Vagina (tissue), 2 donors: ENCODE measurements around the gene KIF1A.

Experiments used
- POLR2A ChIP-seq, 2 donors: fragments of 450-650 bp; IDR thresholded peaks; one replicate each; pipeline ENCODE4 v1.6.1; 2017; ENCODE audit warnings: antibody characterized with exemption in 2 of 2, mild to moderate bottlenecking in 2 of 2, moderate library complexity in 2 of 2
- POLR2AphosphoS5 ChIP-seq, 2 donors: sonication (generic); formaldehyde crosslinking; IDR thresholded peaks; one replicate each; pipeline ENCODE4 v1.9.0; 2017; ENCODE audit warnings: antibody characterized with exemption in 2 of 2, mild to moderate bottlenecking in 2 of 2, low read depth in 1 of 2; ENCODE audit not compliant: insufficient read depth in 1 of 2
- TF ChIP-seq, protein P1 (sequence below), 3 experiments: fragments of 450-650 bp in 2 of 3; fragments of 200-600 bp in 1 of 3; sonication (generic) in 1 of 3; IDR thresholded peaks; one replicate each; pipeline ENCODE4 v1.5.1; 2017 to 2019; ENCODE audit warnings: antibody characterized with exemption in 3 of 3, mild to moderate bottlenecking in 2 of 3, moderate library complexity in 2 of 3

GRCh38 chr2:240701091-240701735, 118.8 kb downstream of the KIF1A start:
- TF ChIP-seq POLR2AphosphoS5 (IDR thresholded peaks at IDR 0.05; ENCODE audit: insufficient read depth in 1 of 2, low read depth in 1 of 2) (no peak), POLR2A (IDR thresholded peaks at IDR 0.05) (no peak)
- TF ChIP-seq, protein P1, sequence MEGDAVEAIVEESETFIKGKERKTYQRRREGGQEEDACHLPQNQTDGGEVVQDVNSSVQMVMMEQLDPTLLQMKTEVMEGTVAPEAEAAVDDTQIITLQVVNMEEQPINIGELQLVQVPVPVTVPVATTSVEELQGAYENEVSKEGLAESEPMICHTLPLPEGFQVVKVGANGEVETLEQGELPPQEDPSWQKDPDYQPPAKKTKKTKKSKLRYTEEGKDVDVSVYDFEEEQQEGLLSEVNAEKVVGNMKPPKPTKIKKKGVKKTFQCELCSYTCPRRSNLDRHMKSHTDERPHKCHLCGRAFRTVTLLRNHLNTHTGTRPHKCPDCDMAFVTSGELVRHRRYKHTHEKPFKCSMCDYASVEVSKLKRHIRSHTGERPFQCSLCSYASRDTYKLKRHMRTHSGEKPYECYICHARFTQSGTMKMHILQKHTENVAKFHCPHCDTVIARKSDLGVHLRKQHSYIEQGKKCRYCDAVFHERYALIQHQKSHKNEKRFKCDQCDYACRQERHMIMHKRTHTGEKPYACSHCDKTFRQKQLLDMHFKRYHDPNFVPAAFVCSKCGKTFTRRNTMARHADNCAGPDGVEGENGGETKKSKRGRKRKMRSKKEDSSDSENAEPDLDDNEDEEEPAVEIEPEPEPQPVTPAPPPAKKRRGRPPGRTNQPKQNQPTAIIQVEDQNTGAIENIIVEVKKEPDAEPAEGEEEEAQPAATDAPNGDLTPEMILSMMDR (IDR thresholded peaks at IDR 0.05), result no peak
